Adrenal gland (tissue), 5 donors: ENCODE measurements around the gene KRT39.

Source experiments
- CTCF ChIP-seq, 6 experiments: fragments of 450-650 bp in 4 of 6; fragments of 200-600 bp in 2 of 6; sonication (generic) in 1 of 6; IDR thresholded peaks; 1 replicate in 5 of 6; 2 replicates in 1 of 6; pipeline versions ENCODE4 v1.5.1 to v1.8.0; 2016 to 2021; ENCODE audit warnings: antibody characterized with exemption in 6 of 6, mild to moderate bottlenecking in 2 of 6, moderate library complexity in 1 of 6
- POLR2A ChIP-seq, 2 donors: fragments of 450-650 bp; IDR thresholded peaks; one replicate each; pipeline ENCODE4 v1.6.1; 2017; ENCODE audit warnings: antibody characterized with exemption in 2 of 2, mild to moderate bottlenecking in 2 of 2, moderate library complexity in 1 of 2
- donor health status: DM: no; HTN: no; CAD: no.

- TF ChIP-seq CTCF (IDR thresholded peaks at IDR 0.05) (no peak), POLR2A (IDR thresholded peaks at IDR 0.05) (no peak)
Observed at GRCh38 chr17:40926341-40926740, 40.4 kb downstream of the KRT39 start.
